Endothelial cell of umbilical vein (primary cell): ENCODE data around the gene AIG1. TPM values are rescaled to one million over a fixed set of nuclear protein-coding genes. Genes with fewer than 3 reads are reported as not detected.

Experiments
- BruUV-seq: library from RNA; stranded (reverse); fragments of 400-500 nt; replicated peaks from 2 replicates; lab custom pipeline; 2021; lab: Mats Ljungman, UMichigan
- CTCF ChIA-PET: fragments of 300-600, 350-600 bp; sonication (Branson Sonifier 250); formaldehyde crosslinking; loops from one replicate; lab custom pipeline; 2021; ENCODE audit warnings: antibody characterized with exemption, inconsistent platforms; lab: Charles Lee
- POLR2A ChIA-PET: fragments of 300-600, 350-600 bp; sonication (Branson Sonifier 250); formaldehyde crosslinking; loops from one replicate; lab custom pipeline; 2021; ENCODE audit warnings: antibody characterized with exemption, inconsistent platforms; lab: Charles Lee
- DNase-seq: peaks from one replicate; pipeline ENCODE4 v3.0.0-alpha.2; 2011; ENCODE audit warnings: low read depth, low spot score
- FAIRE-seq: peaks from 2 replicates; lab custom pipeline; 2011; peaks lifted over from hg19 to GRCh38; lab: Jason Lieb, UNC
- H2AFZ ChIP-seq: 2 replicates; pipeline ENCODE4 v1.6.0; 2012; ENCODE audit warnings: low read depth, low read length, control low read depth, inconsistent platforms
- H3K27ac ChIP-seq: 2 replicates; pipeline ENCODE4 v1.5.1; 2011; ENCODE audit warnings: low read depth, mild to moderate bottlenecking, control low read depth, low read length, moderate library complexity; ENCODE audit not compliant: insufficient read depth
- H3K27me3 ChIP-seq, 2 experiments: 2 replicates each; pipeline versions ENCODE4 v1.6.0 to v1.6.1; 2011; ENCODE audit warnings: low read length in 2 of 2, mixed read lengths in 1 of 2; ENCODE audit not compliant: control insufficient read depth in 2 of 2, insufficient read depth in 2 of 2
- H3K36me3 ChIP-seq, 2 experiments: 2 replicates in 1 of 2; 3 replicates in 1 of 2; pipeline ENCODE4 v1.5.1; 2011; ENCODE audit warnings: low read length in 2 of 2, mild to moderate bottlenecking in 1 of 2, moderate library complexity in 1 of 2; ENCODE audit not compliant: control insufficient read depth in 2 of 2, insufficient read depth in 2 of 2; ENCODE audit errors: extremely low read depth in 1 of 2
- H3K4me1 ChIP-seq: 3 replicates; pipeline ENCODE4 v1.5.1; 2011; ENCODE audit warnings: mild to moderate bottlenecking, low read length; ENCODE audit not compliant: control insufficient read depth, insufficient read depth; ENCODE audit errors: extremely low read depth
- H3K4me2 ChIP-seq: 2 replicates; pipeline ENCODE4 v1.6.1; 2011; ENCODE audit warnings: low read length, control low read depth, mixed read lengths; ENCODE audit not compliant: insufficient read depth
- H3K4me3 ChIP-seq, 3 experiments: fragments of 200-600 bp in 1 of 3; sonication (generic), shearing (Covaris generic) in 1 of 3; replicated peaks in 1 of 3; 2 replicates each; pipeline ENCODE4 v1.5.1; 2011 to 2016; ENCODE audit warnings: control low read depth in 3 of 3, low read length in 3 of 3, mild to moderate bottlenecking in 2 of 3, inconsistent platforms in 1 of 3, low read depth in 1 of 3, moderate library complexity in 1 of 3; ENCODE audit not compliant: insufficient read depth in 1 of 3
- H3K79me2 ChIP-seq: 2 replicates; pipeline ENCODE4 v1.6.0; 2012; ENCODE audit warnings: low read length, inconsistent platforms; ENCODE audit not compliant: control insufficient read depth, insufficient read depth
- H3K9ac ChIP-seq: replicated peaks from 2 replicates; pipeline ENCODE3; 2011; ENCODE audit warnings: low read length, control low read depth; ENCODE audit not compliant: insufficient read depth; ENCODE audit errors: extremely low read depth
- H3K9me1 ChIP-seq: replicated peaks from 3 replicates; pipeline ENCODE4 v1.6.0; 2011; ENCODE audit warnings: mild to moderate bottlenecking, low read length; ENCODE audit not compliant: control insufficient read depth, insufficient read depth; ENCODE audit errors: extremely low read depth
- H3K9me3 ChIP-seq: replicated peaks from 2 replicates; pipeline ENCODE4 v1.5.1; 2012; ENCODE audit warnings: low read length, inconsistent platforms; ENCODE audit not compliant: control insufficient read depth, insufficient read depth
- H4K20me1 ChIP-seq: replicated peaks from 2 replicates; pipeline ENCODE3; 2011; ENCODE audit warnings: mild to moderate bottlenecking, low read length; ENCODE audit not compliant: control insufficient read depth, insufficient read depth; ENCODE audit errors: extremely low read depth
- EZH2 ChIP-seq: IDR thresholded peaks from 2 replicates; pipeline ENCODE4 v1.6.1; 2012; ENCODE audit warnings: borderline replicate concordance, low read depth, mild to moderate bottlenecking, moderate library complexity, low read length, inconsistent platforms; ENCODE audit not compliant: severe bottlenecking
- FOS ChIP-seq: IDR thresholded peaks from 2 replicates; pipeline ENCODE4 v1.6.1; 2011; ENCODE audit warnings: mild to moderate bottlenecking, low read length, moderate library complexity, borderline replicate concordance; ENCODE audit not compliant: insufficient read depth
- GATA2 ChIP-seq: IDR thresholded peaks from 2 replicates; pipeline ENCODE4 v1.7.0; 2011; ENCODE audit warnings: low read depth, mild to moderate bottlenecking, moderate library complexity, mixed read lengths, low read length; ENCODE audit not compliant: insufficient read length, insufficient read depth
- JUN ChIP-seq: IDR thresholded peaks from 2 replicates; pipeline ENCODE4 v1.6.1; 2011; ENCODE audit warnings: borderline replicate concordance, low read depth; ENCODE audit not compliant: insufficient read length, insufficient read depth
- MAX ChIP-seq: IDR thresholded peaks from 2 replicates; pipeline ENCODE4 v1.6.1; 2011; ENCODE audit not compliant: insufficient read depth, insufficient read length
- MYC ChIP-seq: IDR thresholded peaks from one replicate; pipeline ENCODE4 v1.6.1; 2011; ENCODE audit warnings: mild to moderate bottlenecking, low read depth, low read length
- POLR2A ChIP-seq: IDR thresholded peaks from 2 replicates; pipeline ENCODE4 v1.6.1; 2012; ENCODE audit warnings: low read depth, mild to moderate bottlenecking, control low read depth, low read length
- POLR2AphosphoS5 ChIP-seq: IDR thresholded peaks from 2 replicates; pipeline ENCODE4 v1.6.1; 2012; ENCODE audit warnings: low read depth, mild to moderate bottlenecking, control low read depth, low read length, moderate library complexity; ENCODE audit not compliant: insufficient read depth
- dilution Hi-C: fragments of 300-500 bp; cut with MboI; formaldehyde crosslinking; loops from one replicate; pipeline ENCODE4 v1.15.0; 2019; ENCODE audit warnings: low sequenced_read_pairs; ENCODE audit not compliant: extremely low pct_ligation_motif_present
- intact Hi-C: fragments of 100-400 bp; cut with micrococcal nuclease; formaldehyde crosslinking; loops from one replicate; pipeline ENCODE4 v1.10.0; 2022
- polyA plus RNA-seq, 4 experiments: library from polyadenylated mRNA; depleted of rRNA in 3 of 4; stranded (reverse) in 3 of 4; unstranded in 1 of 4; fragments of >200 nt; gene quantifications; 2 replicates each; pipeline versions ENCODE4 v1.2.1 to v1.2.3, GENCODE V29; 2011 to 2012; ENCODE audit warnings: missing spikeins in 1 of 4
- total RNA-seq: library from RNA; stranded (reverse); gene quantifications from 2 replicates; pipeline ENCODE4 v1.2.3, GENCODE V29; 2021
- TF ChIP-seq, protein P1 (sequence below), 2 donors: IDR thresholded peaks; 1 replicate in 1 of 2; 2 replicates in 1 of 2; pipeline ENCODE4 v1.5.1; 2011; ENCODE audit warnings: low read length in 2 of 2, mild to moderate bottlenecking in 2 of 2, moderate library complexity in 2 of 2, control low read depth in 1 of 2, inconsistent platforms in 1 of 2, low read depth in 1 of 2; ENCODE audit not compliant: insufficient read depth in 1 of 2; ENCODE audit errors: extremely low read depth in 1 of 2

Gene AIG1
- total and polyA plus RNA-seq, 2 donors (not counting 3 experiments of a cell fraction or from before 2014, with no cell fraction given), result 17.7 to 22.7 TPM

- Histone ChIP-seq H4K20me1 (no peaks in the 10 kb centered on the region), H3K4me1 (peaks cover 10% of the 10 kb centered on the region), H3K9me3 (no peaks in the 10 kb centered on the region), H3K79me2 (no peaks in the 10 kb centered on the region), H3K9me1 (no peaks in the 10 kb centered on the region), H3K27ac (no peak overlapping the region), H3K4me3 (no peak overlapping the region), H2AFZ (no peak overlapping the region), H3K4me2 (no peak overlapping the region), H3K27me3 (no peaks in the 10 kb centered on the region), H3K36me3 (no peaks in the 10 kb centered on the region), H3K9ac (no peak overlapping the region)
- POLR2A ChIA-PET, result no interaction called here
- intact Hi-C loops (no loop called here), dilution Hi-C loops (no loop called here)
- FAIRE-seq (no peak), DNase-seq (no peak)
- TF ChIP-seq GATA2 (no peak), EZH2 (no peak), FOS (no peak), MYC (no peak), MAX (no peak), JUN (no peak), POLR2AphosphoS5 (no peak), POLR2A (no peak)
- TF ChIP-seq, protein P1, sequence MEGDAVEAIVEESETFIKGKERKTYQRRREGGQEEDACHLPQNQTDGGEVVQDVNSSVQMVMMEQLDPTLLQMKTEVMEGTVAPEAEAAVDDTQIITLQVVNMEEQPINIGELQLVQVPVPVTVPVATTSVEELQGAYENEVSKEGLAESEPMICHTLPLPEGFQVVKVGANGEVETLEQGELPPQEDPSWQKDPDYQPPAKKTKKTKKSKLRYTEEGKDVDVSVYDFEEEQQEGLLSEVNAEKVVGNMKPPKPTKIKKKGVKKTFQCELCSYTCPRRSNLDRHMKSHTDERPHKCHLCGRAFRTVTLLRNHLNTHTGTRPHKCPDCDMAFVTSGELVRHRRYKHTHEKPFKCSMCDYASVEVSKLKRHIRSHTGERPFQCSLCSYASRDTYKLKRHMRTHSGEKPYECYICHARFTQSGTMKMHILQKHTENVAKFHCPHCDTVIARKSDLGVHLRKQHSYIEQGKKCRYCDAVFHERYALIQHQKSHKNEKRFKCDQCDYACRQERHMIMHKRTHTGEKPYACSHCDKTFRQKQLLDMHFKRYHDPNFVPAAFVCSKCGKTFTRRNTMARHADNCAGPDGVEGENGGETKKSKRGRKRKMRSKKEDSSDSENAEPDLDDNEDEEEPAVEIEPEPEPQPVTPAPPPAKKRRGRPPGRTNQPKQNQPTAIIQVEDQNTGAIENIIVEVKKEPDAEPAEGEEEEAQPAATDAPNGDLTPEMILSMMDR (IDR thresholded peaks at IDR 0.05; ENCODE audit: extremely low read depth in 1 of 2, insufficient read depth in 1 of 2, low read depth in 1 of 2, low read length in 2 of 2), result no peak
- no TSS peak for BruUV-seq
- CTCF ChIA-PET, result no interaction called here
These were observed 165.2 kb downstream of the AIG1 start for GRCh38 chr6:143225929-143226328.
